Neural progenitor cell (in vitro differentiated cells): Measurements from ENCODE around the gene IGFBP6. TPM values are rescaled to one million over a fixed set of nuclear protein-coding genes. Genes with fewer than 3 reads are reported as not detected.

Source experiments
- DNase-seq: peaks from one replicate; pipeline ENCODE4 v3.0.0-alpha.2; 2016; ENCODE audit warnings: low spot score
- H2AFZ ChIP-seq: fragments of 200-600 bp; sonication (generic); replicated peaks from 2 replicates; pipeline ENCODE4 v1.6.1; 2016; ENCODE audit warnings: antibody characterized with exemption
- H3F3A ChIP-seq: fragments of 200-600 bp; sonication (generic); 2 replicates; pipeline ENCODE4 v1.6.1; 2016; ENCODE audit warnings: antibody characterized with exemption, low read depth
- H3K27ac ChIP-seq: fragments of 200-600 bp; sonication (generic); 2 replicates; pipeline ENCODE4 v1.5.1; 2016; ENCODE audit warnings: mild to moderate bottlenecking
- H3K27me3 ChIP-seq: fragments of 200-600 bp; sonication (generic); 2 replicates; pipeline ENCODE4 v1.6.1; 2016; ENCODE audit warnings: mild to moderate bottlenecking, moderate library complexity
- H3K36me3 ChIP-seq: fragments of 200-600 bp; sonication (generic); 2 replicates; pipeline ENCODE4 v1.5.1; 2016
- H3K4me1 ChIP-seq: fragments of 200-600 bp; sonication (generic); 2 replicates; pipeline ENCODE4 v1.6.1; 2016; ENCODE audit warnings: mixed run types
- H3K4me2 ChIP-seq: fragments of 200-600 bp; sonication (generic); 2 replicates; pipeline ENCODE4 v1.6.1; 2016
- H3K4me3 ChIP-seq: fragments of 200-600 bp; sonication (generic); 2 replicates; pipeline ENCODE4 v1.5.1; 2016
- H3K79me2 ChIP-seq: fragments of 200-600 bp; sonication (generic); 2 replicates; pipeline ENCODE4 v1.6.1; 2016; ENCODE audit warnings: low read depth
- H3K9ac ChIP-seq: fragments of 200-600 bp; sonication (generic); 2 replicates; pipeline ENCODE4 v1.6.1; 2016
- H3K9me3 ChIP-seq: fragments of 200-600 bp; sonication (generic); 2 replicates; pipeline ENCODE4 v1.5.1; 2016; ENCODE audit warnings: low read depth
- H4K20me1 ChIP-seq: fragments of 200-600 bp; sonication (generic); 2 replicates; pipeline ENCODE4 v1.6.1; 2016; ENCODE audit warnings: low read depth
- H3K27ac Mint-ChIP-seq: 3 replicates; pipeline ENCODE4 v1.8.0; 2021; ENCODE audit warnings: mixed read lengths
- H3K27me3 Mint-ChIP-seq: 2 replicates; pipeline ENCODE4 v1.8.0; 2022; ENCODE audit warnings: low read depth, mild to moderate bottlenecking, inconsistent platforms, moderate library complexity, mixed read lengths; ENCODE audit not compliant: insufficient read depth
- H3K36me3 Mint-ChIP-seq: 3 replicates; pipeline ENCODE4 v1.8.0; 2021; ENCODE audit warnings: mixed read lengths
- H3K4me1 Mint-ChIP-seq: 3 replicates; pipeline ENCODE4 v1.8.0; 2021; ENCODE audit warnings: mixed read lengths
- H3K4me3 Mint-ChIP-seq: 3 replicates; pipeline ENCODE4 v1.8.0; 2021; ENCODE audit warnings: mild to moderate bottlenecking, moderate library complexity, mixed read lengths
- H3K9me3 Mint-ChIP-seq: 3 replicates; pipeline ENCODE4 v1.8.0; 2020; ENCODE audit warnings: mixed read lengths
- CTCF ChIP-seq: fragments of 200-600 bp; sonication (generic); IDR thresholded peaks from 2 replicates; pipeline ENCODE4 v1.5.1; 2017; ENCODE audit warnings: antibody characterized with exemption, mild to moderate bottlenecking
- EZH2 ChIP-seq: fragments of 200-600 bp; sonication (generic); IDR thresholded peaks from 2 replicates; pipeline ENCODE4 v1.6.1; 2017; ENCODE audit warnings: antibody characterized with exemption, mild to moderate bottlenecking, moderate library complexity
- EZH2phosphoT487 ChIP-seq: fragments of 200-600 bp; sonication (generic); IDR thresholded peaks from 2 replicates; pipeline ENCODE4 v1.6.1; 2017; ENCODE audit warnings: antibody characterized with exemption
- total RNA-seq: library from RNA; depleted of rRNA; stranded (reverse); fragments of >200 nt; gene quantifications from 2 replicates; pipeline ENCODE4 v1.2.3, GENCODE V29; 2015; ENCODE audit warnings: low replicate concordance

Gene IGFBP6
- total RNA-seq, 1 donor from 2014 or later, result 2.6 TPM

GRCh38 chr12:53059434-53060063, 37.9 kb upstream of the IGFBP6 start:
- H3K9ac ChIP-seq, result no peak overlapping the region
- Mint-ChIP-seq H3K27ac (no peak overlapping the region), H3K36me3 (no peaks in the 10 kb centered on the region), H3K4me3 (no peak overlapping the region), H3K4me1 (peaks cover 7% of the 10 kb centered on the region), H3K27me3 (peaks cover 14% of the 10 kb centered on the region), H3K9me3 (no peaks in the 10 kb centered on the region)
- H3K27me3 ChIP-seq, result peaks cover 11% of the 10 kb centered on the region
- H2AFZ ChIP-seq, result no peak overlapping the region
- no peaks in the 10 kb centered on the region for H3F3A ChIP-seq
- H3K4me1 ChIP-seq, result no peaks in the 10 kb centered on the region
- DNase-seq, result no peak
- no peak overlapping the region for H3K4me2 ChIP-seq
- H3K9me3 ChIP-seq, result no peaks in the 10 kb centered on the region
- H3K27ac ChIP-seq, result no peak overlapping the region
- no peaks in the 10 kb centered on the region for H3K79me2 ChIP-seq
- no peaks in the 10 kb centered on the region for H3K36me3 ChIP-seq
- H4K20me1 ChIP-seq, result no peaks in the 10 kb centered on the region
- H3K4me3 ChIP-seq, result no peak overlapping the region
- TF ChIP-seq CTCF (no peak), EZH2 (no peak), EZH2phosphoT487 (no peak)

GRCh38 chr12:53060064-53060720, 37.3 kb upstream of the IGFBP6 start:
- H3K4me1 ChIP-seq, result no peaks in the 10 kb centered on the region
- peaks cover 9% of the 10 kb centered on the region for H3K27me3 ChIP-seq
- H3K27ac ChIP-seq, result no peak overlapping the region
- H3K79me2 ChIP-seq, result no peaks in the 10 kb centered on the region
- H3K36me3 ChIP-seq, result no peaks in the 10 kb centered on the region
- DNase-seq, result no peak
- TF ChIP-seq EZH2 (no peak), EZH2phosphoT487 (no peak), CTCF (no peak)
- Mint-ChIP-seq H3K27ac (peak overlapping the region; percentile 94), H3K36me3 (no peaks in the 10 kb centered on the region), H3K4me3 (no peak overlapping the region), H3K9me3 (no peaks in the 10 kb centered on the region), H3K4me1 (peaks cover 5% of the 10 kb centered on the region), H3K27me3 (peaks cover 10% of the 10 kb centered on the region)
- H2AFZ ChIP-seq, result no peak overlapping the region
- no peak overlapping the region for H3K9ac ChIP-seq
- H4K20me1 ChIP-seq, result no peaks in the 10 kb centered on the region
- H3F3A ChIP-seq, result no peaks in the 10 kb centered on the region
- no peaks in the 10 kb centered on the region for H3K9me3 ChIP-seq
- H3K4me2 ChIP-seq, result no peak overlapping the region
- no peak overlapping the region for H3K4me3 ChIP-seq

- peaks cover 9% of the 10 kb centered on the region for H3K27me3 Mint-ChIP-seq
- H3K27ac ChIP-seq, result no peak overlapping the region
These were observed 36.7 kb upstream of the IGFBP6 start for GRCh38 chr12:53060721-53061276.

More at GRCh38 chr12:53060721-53061276, 36.7 kb upstream of the IGFBP6 start:
- no peak overlapping the region for H3K4me3 Mint-ChIP-seq
- DNase-seq, result no peak
- Histone ChIP-seq H3K36me3 (no peaks in the 10 kb centered on the region), H3K27me3 (peaks cover 3% of the 10 kb centered on the region), H2AFZ (no peak overlapping the region), H3K9me3 (no peaks in the 10 kb centered on the region), H3K4me3 (no peak overlapping the region), H4K20me1 (no peaks in the 10 kb centered on the region), H3K4me1 (no peaks in the 10 kb centered on the region), H3F3A (no peaks in the 10 kb centered on the region), H3K4me2 (no peak overlapping the region), H3K9ac (no peak overlapping the region), H3K79me2 (no peaks in the 10 kb centered on the region)
- no peaks in the 10 kb centered on the region for H3K36me3 Mint-ChIP-seq
- peaks cover 5% of the 10 kb centered on the region for H3K4me1 Mint-ChIP-seq
- H3K27ac Mint-ChIP-seq, result no peak overlapping the region
- H3K9me3 Mint-ChIP-seq, result no peaks in the 10 kb centered on the region
- TF ChIP-seq EZH2phosphoT487, result no peak
- TF ChIP-seq EZH2, result no peak
- TF ChIP-seq CTCF, result no peak
